GM12864 (cell line): Measurements from ENCODE around the gene CCDC159.
"Not testable (repeated sequence)": the region's sequence is repeated elsewhere in the genome, so short reads cannot be mapped to it uniquely, and the experiment has no call there.

Source experiments
- DNase-seq: peaks from one replicate; pipeline ENCODE4 v3.0.0-alpha.2; 2011; ENCODE audit warnings: low read depth
- H3K4me3 ChIP-seq: 2 replicates; pipeline ENCODE4 v1.5.1; 2011; ENCODE audit warnings: mild to moderate bottlenecking, low read depth, low read length, control low read depth
- TF ChIP-seq, protein P1 (sequence below): IDR thresholded peaks from 2 replicates; pipeline ENCODE4 v1.5.1; 2011; ENCODE audit warnings: low read depth, mild to moderate bottlenecking, moderate library complexity, low read length, control low read depth, inconsistent platforms; ENCODE audit errors: missing control alignments

Gene CCDC159, protein sequence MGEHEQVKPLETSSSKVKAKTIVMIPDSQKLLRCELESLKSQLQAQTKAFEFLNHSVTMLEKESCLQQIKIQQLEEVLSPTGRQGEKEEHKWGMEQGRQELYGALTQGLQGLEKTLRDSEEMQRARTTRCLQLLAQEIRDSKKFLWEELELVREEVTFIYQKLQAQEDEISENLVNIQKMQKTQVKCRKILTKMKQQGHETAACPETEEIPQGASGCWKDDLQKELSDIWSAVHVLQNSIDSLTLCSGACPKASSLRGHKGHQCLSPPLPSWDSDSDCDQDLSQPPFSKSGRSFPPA

DNA sequence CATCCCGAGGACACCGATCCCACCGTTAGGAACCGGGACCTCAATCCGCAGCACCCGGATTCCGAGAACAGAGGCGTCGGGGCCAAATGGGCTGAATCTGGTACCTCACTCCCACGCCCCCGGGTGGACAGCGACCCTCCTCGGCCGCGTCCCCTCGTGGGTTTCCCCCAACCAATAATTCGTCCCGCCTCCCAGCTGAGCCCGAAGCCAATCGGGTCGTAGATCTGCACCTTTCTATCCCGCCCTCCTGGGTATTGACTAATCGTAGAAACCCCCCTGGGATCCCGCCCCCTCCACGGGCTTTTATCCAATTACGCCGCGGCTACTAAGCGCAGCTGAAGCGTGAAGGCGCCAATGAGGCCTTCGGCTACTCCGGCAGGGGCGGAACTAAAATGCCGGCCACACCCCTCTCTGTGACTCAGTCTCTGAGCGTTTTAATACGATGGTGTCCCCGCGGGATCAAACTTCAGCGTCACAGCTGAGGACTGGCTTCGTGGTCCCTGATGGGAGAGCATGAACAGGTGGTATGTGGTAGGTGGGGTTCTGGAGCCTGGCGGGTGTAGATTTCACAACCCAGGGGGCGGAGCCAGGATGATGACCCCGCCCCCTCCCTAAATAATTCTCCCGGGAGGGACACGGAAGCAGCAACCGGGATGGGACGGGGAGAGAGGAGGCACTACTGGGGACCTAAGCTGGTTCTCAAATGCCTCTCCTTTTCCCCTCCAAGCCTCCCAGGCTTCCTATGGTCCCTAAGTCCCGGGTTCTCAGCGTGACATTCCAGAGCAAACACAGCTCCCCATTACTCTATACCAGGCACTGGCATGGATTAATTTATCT is at the start of gene CCDC159, which contains the start of gene TMEM205:
Gene CCDC159 (plus strand): TSS at position 416 of the 837 bp plus-strand sequence. CDS start 88 bp downstream, at position 504.
Gene TMEM205 (minus strand): TSS at position 165 of the 837 bp plus-strand sequence. CDS start 649 bp downstream, outside the sequence.
- TF ChIP-seq, protein P1, sequence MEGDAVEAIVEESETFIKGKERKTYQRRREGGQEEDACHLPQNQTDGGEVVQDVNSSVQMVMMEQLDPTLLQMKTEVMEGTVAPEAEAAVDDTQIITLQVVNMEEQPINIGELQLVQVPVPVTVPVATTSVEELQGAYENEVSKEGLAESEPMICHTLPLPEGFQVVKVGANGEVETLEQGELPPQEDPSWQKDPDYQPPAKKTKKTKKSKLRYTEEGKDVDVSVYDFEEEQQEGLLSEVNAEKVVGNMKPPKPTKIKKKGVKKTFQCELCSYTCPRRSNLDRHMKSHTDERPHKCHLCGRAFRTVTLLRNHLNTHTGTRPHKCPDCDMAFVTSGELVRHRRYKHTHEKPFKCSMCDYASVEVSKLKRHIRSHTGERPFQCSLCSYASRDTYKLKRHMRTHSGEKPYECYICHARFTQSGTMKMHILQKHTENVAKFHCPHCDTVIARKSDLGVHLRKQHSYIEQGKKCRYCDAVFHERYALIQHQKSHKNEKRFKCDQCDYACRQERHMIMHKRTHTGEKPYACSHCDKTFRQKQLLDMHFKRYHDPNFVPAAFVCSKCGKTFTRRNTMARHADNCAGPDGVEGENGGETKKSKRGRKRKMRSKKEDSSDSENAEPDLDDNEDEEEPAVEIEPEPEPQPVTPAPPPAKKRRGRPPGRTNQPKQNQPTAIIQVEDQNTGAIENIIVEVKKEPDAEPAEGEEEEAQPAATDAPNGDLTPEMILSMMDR: peak; percentile 16
- peak; percentile 97 for DNase-seq
- H3K4me3 ChIP-seq: peak within 1 kb of the TSS; percentile 67

DNA sequence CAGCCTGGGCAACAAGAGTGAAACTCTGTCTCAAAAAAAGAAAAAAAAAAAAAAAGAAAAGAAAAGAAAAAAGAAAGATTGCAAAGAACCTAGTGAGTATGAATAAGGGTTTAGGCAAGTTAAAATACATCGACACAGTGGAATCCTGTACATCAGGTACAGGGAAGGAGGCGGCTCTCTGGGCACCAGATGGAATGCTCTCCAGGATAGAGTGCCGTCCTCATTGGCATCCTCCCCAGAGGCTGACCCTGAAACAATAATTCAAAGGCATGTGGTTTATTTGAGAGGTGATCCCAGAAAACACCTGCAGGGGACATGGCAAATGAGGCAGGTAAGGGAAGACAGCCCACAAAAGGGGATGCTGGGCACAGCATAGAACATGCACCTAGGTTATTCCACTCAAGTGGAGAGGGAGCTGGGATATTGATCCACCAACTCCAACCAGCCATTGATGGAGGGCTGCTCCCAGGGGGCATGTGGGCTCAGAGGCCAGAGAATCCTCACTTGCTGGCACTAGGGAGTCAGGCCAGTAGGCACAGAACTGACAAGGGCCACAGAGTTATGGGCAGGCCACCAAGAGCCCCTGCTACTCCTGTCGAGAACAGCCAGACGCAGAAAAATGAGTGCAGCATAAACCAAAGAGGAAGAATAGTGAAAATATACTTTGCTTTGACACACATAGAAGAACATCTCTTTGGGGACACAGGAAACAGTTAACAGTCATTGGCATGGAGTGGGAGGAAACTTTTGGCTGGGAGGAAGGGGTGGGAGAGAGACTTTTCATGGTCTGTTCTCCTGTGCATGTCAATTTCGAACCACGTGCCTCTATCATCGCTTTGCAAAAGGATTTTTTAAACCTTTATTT is 46.1 kb upstream of the CCDC159 start:
- no peak for DNase-seq

DNA sequence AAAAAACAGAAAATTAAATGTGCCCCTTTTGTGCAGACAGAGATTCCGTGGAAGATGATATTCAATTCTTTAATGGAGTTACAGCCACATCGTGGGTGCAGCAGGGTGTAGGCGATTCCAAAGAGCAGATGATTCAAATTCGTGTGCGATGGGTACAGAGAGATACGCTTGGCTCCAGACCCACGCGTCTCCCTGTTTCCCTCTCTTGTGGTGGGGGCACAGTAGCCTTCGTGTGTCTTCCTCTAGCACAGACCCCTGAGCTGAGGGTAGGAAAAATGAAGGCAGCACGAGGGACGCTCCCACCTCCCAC is 45.6 kb upstream of the CCDC159 start:
- TF ChIP-seq, protein P1: no peak
- no peak overlapping the region for H3K4me3 ChIP-seq
- DNase-seq: no peak

More for the DNA sequence above, 46.1 kb upstream of the CCDC159 start:
- TF ChIP-seq, protein P1: no peak
- no peak overlapping the region for H3K4me3 ChIP-seq

DNA sequence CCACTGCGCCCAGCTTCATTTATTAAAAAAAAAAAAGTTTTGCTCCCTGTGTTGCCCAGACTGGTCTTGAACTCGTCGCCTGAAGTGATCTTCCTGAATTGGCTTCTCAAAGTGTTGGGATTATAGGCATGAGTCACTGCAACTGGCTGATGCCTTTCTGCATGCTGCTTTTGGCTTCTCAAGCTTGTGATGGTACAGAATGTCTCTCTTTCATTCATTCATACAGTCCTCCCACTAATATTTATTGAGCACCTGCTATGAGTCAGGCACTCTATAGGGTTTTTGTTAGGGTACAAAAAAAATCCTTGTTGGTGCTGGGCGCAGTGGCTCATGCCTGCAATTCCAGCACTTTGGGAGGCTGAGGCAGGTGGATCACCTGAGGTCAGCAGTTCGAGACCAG is 41.4 kb upstream of the CCDC159 start:
- H3K4me3 ChIP-seq: no peak overlapping the region
- no peak for DNase-seq
- TF ChIP-seq, protein P1: no peak

DNA sequence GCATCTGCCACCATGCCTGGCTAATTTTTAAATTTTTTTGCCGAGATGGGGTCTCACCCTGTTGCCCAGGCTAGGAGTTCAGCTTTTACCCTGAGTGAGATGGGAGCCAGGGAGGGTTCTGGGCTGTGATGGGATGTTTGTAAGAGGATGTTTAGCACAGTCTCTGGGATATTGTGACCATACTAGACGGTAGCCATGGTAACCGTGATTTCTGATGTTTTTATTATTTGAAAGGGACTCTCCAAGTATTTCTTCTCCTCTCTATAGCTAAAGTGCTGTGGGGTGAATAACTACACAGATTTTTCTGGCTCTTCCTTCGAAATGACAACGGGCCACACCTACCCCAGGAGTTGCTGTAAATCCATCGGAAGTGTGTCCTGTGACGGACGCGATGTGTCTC is 40.0 kb upstream of the CCDC159 start:
- H3K4me3 ChIP-seq: no peak overlapping the region
- DNase-seq: no peak
- TF ChIP-seq, protein P1: no peak

DNA sequence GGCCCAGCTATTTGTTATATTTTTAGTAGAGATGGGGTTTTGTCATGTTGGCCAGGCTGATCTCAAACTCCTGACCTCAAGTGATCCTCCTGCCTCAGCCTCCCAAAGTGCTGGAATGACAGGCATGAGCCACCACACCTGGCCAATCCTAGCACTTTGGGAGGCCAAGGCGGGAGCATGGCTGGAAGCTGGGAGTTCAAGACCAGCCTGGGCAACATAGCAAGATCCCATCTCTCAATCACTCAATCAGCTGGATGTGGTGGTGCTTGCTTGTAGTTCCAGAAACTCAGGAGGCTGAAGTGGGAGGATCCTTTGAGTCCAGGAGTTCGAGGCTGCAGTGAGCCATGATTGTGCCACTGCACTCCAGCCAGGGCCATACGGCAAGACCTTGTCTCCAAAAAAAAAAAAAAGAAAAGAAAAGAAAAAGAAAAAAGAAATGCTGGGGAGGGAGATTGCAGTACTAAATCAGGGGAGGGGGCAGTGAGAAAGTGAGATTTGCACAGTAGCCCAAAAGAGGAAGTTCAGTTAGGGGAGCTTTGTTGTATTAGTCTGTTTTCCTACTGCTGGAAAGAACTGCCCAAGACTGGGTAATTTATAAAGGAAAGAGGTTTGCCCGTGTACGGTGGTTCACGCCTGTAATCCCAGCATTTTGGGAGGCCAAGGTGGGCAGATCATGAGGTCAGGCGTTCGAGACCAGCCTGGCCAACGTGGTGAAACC is 25.9 kb upstream of the CCDC159 start:
- DNase-seq: not testable (repeated sequence)

More for the DNA sequence above, 25.9 kb upstream of the CCDC159 start:
- H3K4me3 ChIP-seq: not testable (repeated sequence)
